GM21360 (cell line): Measurements from ENCODE around the gene MIER2.

Experiments used
- ATAC-seq: cut with Tn5 transposase; IDR thresholded peaks from one replicate; pipeline ENCODE4 v1.9.1; 2021; ENCODE audit warnings: mild to moderate bottlenecking, moderate library complexity; ENCODE audit not compliant: unreplicated experiment

The MIER2 gene

GRCh38 chr19:310781-311496 is 33.7 kb downstream of the MIER2 start:
- no peak for ATAC-seq

- no peak for ATAC-seq
These were observed 34.4 kb downstream of the MIER2 start for GRCh38 chr19:310141-310651.

GRCh38 chr19:309206-309565 is 35.4 kb downstream of the MIER2 start:
- ATAC-seq: no peak

GRCh38 chr19:308471-309205 is 36.0 kb downstream of the MIER2 start:
- no peak for ATAC-seq

GRCh38 chr19:307793-308420 is 36.7 kb downstream of the MIER2 start:
- ATAC-seq: no peak

GRCh38 chr19:307111-307531 is 37.5 kb downstream of the MIER2 start:
- no peak for ATAC-seq

- ATAC-seq: no peak
These were observed 38.3 kb downstream of the MIER2 start for GRCh38 chr19:306151-306900.

- no peak for ATAC-seq
These were observed 39.1 kb downstream of the MIER2 start for GRCh38 chr19:305240-306150.

GRCh38 chr19:296476-297225 is 47.9 kb downstream of the MIER2 start:
- no peak for ATAC-seq

- no peak for ATAC-seq
These were observed 48.8 kb downstream of the MIER2 start for GRCh38 chr19:295687-296370.

- ATAC-seq: no peak
These were observed 49.5 kb downstream of the MIER2 start for GRCh38 chr19:294946-295686.

- no peak for ATAC-seq
These were observed 50.2 kb downstream of the MIER2 start for GRCh38 chr19:294341-294945.

- ATAC-seq: no peak
These were observed 51.0 kb downstream of the MIER2 start for GRCh38 chr19:293436-294110.

- no peak for ATAC-seq
These were observed 51.6 kb downstream of the MIER2 start for GRCh38 chr19:292951-293350.

GRCh38 chr19:292281-292884 is 52.2 kb downstream of the MIER2 start:
- ATAC-seq: no peak

GRCh38 chr19:291561-292280 is 52.9 kb downstream of the MIER2 start:
- no peak for ATAC-seq
